Liver (tissue), 9 donors: ENCODE data around the gene LGALS12. TPM values are rescaled to one million over a fixed set of nuclear protein-coding genes. Genes with fewer than 3 reads are reported as not detected.
A peak's percentile ranks its signal among the peaks of the same experiment; 100 is the strongest.
"Not testable (repeated sequence)": the region's sequence is repeated elsewhere in the genome, so short reads cannot be mapped to it uniquely, and the experiment has no call there.

Source experiments
- DNase-seq: peaks from one replicate; pipeline ENCODE4 v3.0.0-alpha.2; 2017; ENCODE audit warnings: low spot score
- H3K27ac ChIP-seq, 2 donors: one replicate each; pipeline ENCODE4 v1.7.0; 2013; ENCODE audit warnings: inconsistent platforms in 2 of 2, low read length in 2 of 2, control low read depth in 1 of 2, low read depth in 1 of 2, mild to moderate bottlenecking in 1 of 2
- H3K27me3 ChIP-seq, 4 donors: one replicate each; pipeline versions ENCODE4 v1.6.1 to v1.7.0; 2013; ENCODE audit warnings: low read length in 3 of 4, inconsistent platforms in 1 of 4, mild to moderate bottlenecking in 1 of 4, moderate library complexity in 1 of 4; ENCODE audit not compliant: control insufficient read depth in 4 of 4, insufficient read depth in 4 of 4
- H3K36me3 ChIP-seq, 4 donors: one replicate each; pipeline versions ENCODE4 v1.6.1 to v1.7.0; 2013; ENCODE audit warnings: low read length in 3 of 4, mild to moderate bottlenecking in 3 of 4, low read depth in 1 of 4, moderate library complexity in 1 of 4; ENCODE audit not compliant: control insufficient read depth in 4 of 4, insufficient read depth in 3 of 4
- H3K4me1 ChIP-seq, 4 donors: one replicate each; pipeline versions ENCODE4 v1.6.1 to v1.7.0; 2013; ENCODE audit warnings: low read length in 3 of 4, mild to moderate bottlenecking in 3 of 4, moderate library complexity in 1 of 4; ENCODE audit not compliant: control insufficient read depth in 4 of 4, insufficient read depth in 4 of 4
- H3K4me3 ChIP-seq, 3 donors: one replicate each; pipeline versions ENCODE4 v1.6.1 to v1.7.0; 2013; ENCODE audit warnings: low read length in 3 of 3, control low read depth in 1 of 3, low read depth in 1 of 3, mild to moderate bottlenecking in 1 of 3
- H3K9ac ChIP-seq, 2 donors: one replicate each; pipeline ENCODE4 v1.7.0; 2013; ENCODE audit warnings: low read length in 2 of 2, mild to moderate bottlenecking in 2 of 2, moderate library complexity in 2 of 2, control low read depth in 1 of 2, low read depth in 1 of 2
- H3K9me3 ChIP-seq, 4 donors: one replicate each; pipeline versions ENCODE4 v1.6.1 to v1.7.0; 2013; ENCODE audit warnings: low read length in 3 of 4; ENCODE audit not compliant: control insufficient read depth in 4 of 4
- EGR1 ChIP-seq, 2 donors: IDR thresholded peaks; 2 replicates each; pipeline ENCODE4 v1.6.1; 2016 to 2018; ENCODE audit warnings: antibody characterized with exemption in 2 of 2, low read depth in 2 of 2
- FOXA1 ChIP-seq: IDR thresholded peaks from 2 replicates; pipeline ENCODE4 v1.6.1; 2016; ENCODE audit warnings: antibody characterized with exemption
- FOXA2 ChIP-seq: IDR thresholded peaks from 2 replicates; pipeline ENCODE4 v1.6.1; 2016; ENCODE audit warnings: antibody characterized with exemption
- GABPA ChIP-seq, 2 donors: IDR thresholded peaks in 1 of 2; conservative IDR thresholded peaks in 1 of 2; 2 replicates each; pipeline ENCODE4 v1.6.1; 2016; ENCODE audit warnings: antibody characterized with exemption in 2 of 2, mild to moderate bottlenecking in 1 of 2, moderate library complexity in 1 of 2
- HNF4A ChIP-seq, 2 donors: conservative IDR thresholded peaks; 2 replicates each; pipeline ENCODE4 v1.6.1; 2016; ENCODE audit warnings: antibody characterized with exemption in 2 of 2, mild to moderate bottlenecking in 2 of 2
- HNF4G ChIP-seq: IDR thresholded peaks from 2 replicates; pipeline ENCODE4 v1.6.1; 2016; ENCODE audit warnings: antibody characterized with exemption
- JUND ChIP-seq, 2 donors: IDR thresholded peaks; 2 replicates each; pipeline ENCODE4 v1.6.1; 2016; ENCODE audit warnings: antibody characterized with exemption in 2 of 2
- NR2F2 ChIP-seq: IDR thresholded peaks from 2 replicates; pipeline ENCODE4 v1.6.1; 2016; ENCODE audit warnings: antibody characterized with exemption
- RAD21 ChIP-seq, 2 donors: IDR thresholded peaks; 2 replicates each; pipeline ENCODE4 v1.6.1; 2016; ENCODE audit warnings: antibody characterized with exemption in 2 of 2, mild to moderate bottlenecking in 2 of 2
- RXRA ChIP-seq, 2 donors: IDR thresholded peaks; 2 replicates each; pipeline ENCODE4 v1.6.1; 2017 to 2018; ENCODE audit warnings: antibody characterized with exemption in 2 of 2, mild to moderate bottlenecking in 1 of 2
- SP1 ChIP-seq: IDR thresholded peaks from 2 replicates; pipeline ENCODE4 v1.6.1; 2018; ENCODE audit warnings: antibody characterized with exemption, mild to moderate bottlenecking
- TAF1 ChIP-seq: conservative IDR thresholded peaks from 2 replicates; pipeline ENCODE4 v1.6.1; 2016; ENCODE audit warnings: antibody characterized with exemption, mild to moderate bottlenecking
- YY1 ChIP-seq: IDR thresholded peaks from 2 replicates; pipeline ENCODE4 v1.6.1; 2016; ENCODE audit warnings: antibody characterized with exemption, mild to moderate bottlenecking
- WGBS: extraction: QIAGEN DNeasy Blood & Tissue Kit; methylation state at CpG from one replicate; pipeline ENCODE4 v1.1.7; 2013; 5-methylcytosine and 5-hydroxymethylcytosine counted together
- polyA plus RNA-seq, 2 donors: library from polyadenylated mRNA; stranded (reverse) in 1 of 2; unstranded in 1 of 2; fragments of 200-250 nt in 1 of 2; fragments of >200 nt in 1 of 2; fragmentation: Nextera tagmentation in 1 of 2; extraction: Ambion mirVana in 1 of 2; gene quantifications; one replicate each; pipeline versions ENCODE4 v1.2.1 to v1.2.3, GENCODE V29; 2013 to 2015
- total RNA-seq, 2 donors: library from RNA; depleted of rRNA; stranded (reverse); fragments of >200 nt; gene quantifications; one replicate each; pipeline ENCODE4 v1.2.3, GENCODE V29; 2014
- TF ChIP-seq, protein P1 (sequence below): IDR thresholded peaks from 2 replicates; pipeline ENCODE4 v1.6.1; 2016; ENCODE audit warnings: antibody characterized with exemption, mild to moderate bottlenecking
- TF ChIP-seq, protein P2 (sequence below): IDR thresholded peaks from 2 replicates; pipeline ENCODE4 v1.6.1; 2016; ENCODE audit warnings: antibody characterized with exemption
- TF ChIP-seq, protein P3 (sequence below): fragments of 150-350 bp; IDR thresholded peaks from 2 replicates; pipeline ENCODE4 v1.5.1; 2017; ENCODE audit warnings: improper control_type of control experiment, low read depth, low read length; ENCODE audit not compliant: missing input control
- TF ChIP-seq, protein P4 (sequence below): IDR thresholded peaks from 2 replicates; pipeline ENCODE4 v1.6.1; 2016; ENCODE audit warnings: antibody characterized with exemption
- TF ChIP-seq, protein P5 (sequence below): IDR thresholded peaks from 2 replicates; pipeline ENCODE4 v1.6.1; 2016; ENCODE audit warnings: antibody characterized with exemption
- donor health status: healthy.
- donor health status: healthy.
- donor health status: healthy.
- donor health status: healthy.
- donor health status: healthy.

LGALS12 gene
- total and polyA plus RNA-seq, 4 donors: 0.03 to 0.98 TPM; not detected in 2

DNA sequence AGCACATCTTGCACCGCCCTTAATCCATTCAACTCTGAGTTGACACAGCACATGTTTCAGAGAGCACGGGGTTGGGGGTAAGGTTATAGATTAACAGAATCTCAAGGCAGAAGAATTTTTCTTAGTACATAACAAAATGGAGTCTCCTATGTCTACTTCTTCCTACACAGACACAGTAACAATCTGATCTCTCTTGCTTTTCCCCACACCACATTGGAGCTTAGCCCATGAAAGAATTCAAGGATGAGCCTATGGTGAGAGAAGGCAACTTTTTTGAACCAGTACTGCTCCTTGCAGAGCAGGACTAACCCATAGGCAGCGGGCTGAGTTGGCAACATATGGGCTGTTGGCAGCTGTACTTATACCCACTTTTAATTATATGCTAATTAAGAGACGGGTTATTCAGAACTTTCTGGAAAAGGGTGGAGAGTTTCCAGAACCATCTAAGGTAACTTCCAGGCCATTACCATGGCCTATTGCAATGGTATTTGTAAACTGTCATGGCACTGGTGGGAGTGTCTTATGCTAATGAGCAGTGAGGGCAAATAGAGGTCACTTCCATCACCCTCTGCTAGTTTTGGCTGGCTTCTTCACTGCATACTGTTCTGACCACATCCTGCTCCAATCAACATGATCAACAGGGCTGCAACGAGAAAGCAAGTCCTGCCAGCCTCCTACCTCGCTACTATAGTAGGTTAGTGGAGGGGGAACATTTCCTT lies 25.3 kb downstream of the LGALS12 start:
- not testable (repeated sequence) for H3K9ac ChIP-seq, H3K27me3 ChIP-seq, DNase-seq, H3K4me1 ChIP-seq, H3K9me3 ChIP-seq, H3K4me3 ChIP-seq, H3K36me3 ChIP-seq, H3K27ac ChIP-seq
- WGBS: 46% methylated on average over 4 of the region's 6 CpGs
- TF ChIP-seq, protein P1, sequence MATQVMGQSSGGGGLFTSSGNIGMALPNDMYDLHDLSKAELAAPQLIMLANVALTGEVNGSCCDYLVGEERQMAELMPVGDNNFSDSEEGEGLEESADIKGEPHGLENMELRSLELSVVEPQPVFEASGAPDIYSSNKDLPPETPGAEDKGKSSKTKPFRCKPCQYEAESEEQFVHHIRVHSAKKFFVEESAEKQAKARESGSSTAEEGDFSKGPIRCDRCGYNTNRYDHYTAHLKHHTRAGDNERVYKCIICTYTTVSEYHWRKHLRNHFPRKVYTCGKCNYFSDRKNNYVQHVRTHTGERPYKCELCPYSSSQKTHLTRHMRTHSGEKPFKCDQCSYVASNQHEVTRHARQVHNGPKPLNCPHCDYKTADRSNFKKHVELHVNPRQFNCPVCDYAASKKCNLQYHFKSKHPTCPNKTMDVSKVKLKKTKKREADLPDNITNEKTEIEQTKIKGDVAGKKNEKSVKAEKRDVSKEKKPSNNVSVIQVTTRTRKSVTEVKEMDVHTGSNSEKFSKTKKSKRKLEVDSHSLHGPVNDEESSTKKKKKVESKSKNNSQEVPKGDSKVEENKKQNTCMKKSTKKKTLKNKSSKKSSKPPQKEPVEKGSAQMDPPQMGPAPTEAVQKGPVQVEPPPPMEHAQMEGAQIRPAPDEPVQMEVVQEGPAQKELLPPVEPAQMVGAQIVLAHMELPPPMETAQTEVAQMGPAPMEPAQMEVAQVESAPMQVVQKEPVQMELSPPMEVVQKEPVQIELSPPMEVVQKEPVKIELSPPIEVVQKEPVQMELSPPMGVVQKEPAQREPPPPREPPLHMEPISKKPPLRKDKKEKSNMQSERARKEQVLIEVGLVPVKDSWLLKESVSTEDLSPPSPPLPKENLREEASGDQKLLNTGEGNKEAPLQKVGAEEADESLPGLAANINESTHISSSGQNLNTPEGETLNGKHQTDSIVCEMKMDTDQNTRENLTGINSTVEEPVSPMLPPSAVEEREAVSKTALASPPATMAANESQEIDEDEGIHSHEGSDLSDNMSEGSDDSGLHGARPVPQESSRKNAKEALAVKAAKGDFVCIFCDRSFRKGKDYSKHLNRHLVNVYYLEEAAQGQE: peak; percentile 19
- TF ChIP-seq YY1 (peak; percentile 85), FOXA2 (peak; percentile 47), RXRA (IDR thresholded peaks at IDR 0.05) (peak; percentile 77 to 86), GABPA (IDR thresholded peaks at IDR 0.05 in 1 of 2, conservative IDR thresholded peaks at IDR 0.05 in 1 of 2) (peak in 1 of 2 donors; percentile 65), SP1 (peak; percentile 70), HNF4A (conservative IDR thresholded peaks at IDR 0.05) (peak in 1 of 2 donors; percentile 53)
- TF ChIP-seq, protein P2, sequence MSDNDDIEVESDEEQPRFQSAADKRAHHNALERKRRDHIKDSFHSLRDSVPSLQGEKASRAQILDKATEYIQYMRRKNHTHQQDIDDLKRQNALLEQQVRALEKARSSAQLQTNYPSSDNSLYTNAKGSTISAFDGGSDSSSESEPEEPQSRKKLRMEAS: peak; percentile 33

DNA sequence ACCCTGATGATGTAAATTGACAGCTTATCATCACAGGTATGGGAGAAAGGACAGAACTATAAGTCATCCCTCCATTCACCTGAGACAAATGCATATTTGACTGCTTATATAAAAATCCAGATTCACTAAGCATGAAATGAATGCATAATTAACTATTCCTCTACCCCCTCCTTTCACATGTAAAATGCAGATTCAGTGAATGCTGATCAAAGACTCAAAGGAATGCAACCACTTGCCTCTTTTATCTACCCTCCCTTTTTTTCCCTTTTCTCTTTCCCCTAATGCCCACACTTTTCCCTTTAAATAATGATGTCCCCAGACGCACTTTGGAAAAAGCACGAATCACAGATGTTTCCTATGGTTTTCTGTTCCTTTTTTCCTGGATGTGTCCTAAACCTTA lies 26.2 kb downstream of the LGALS12 start:
- DNase-seq: no peak
- Histone ChIP-seq H3K36me3 (no peaks in the 10 kb centered on the region), H3K4me3 (no peak overlapping the region), H3K9ac (no peak overlapping the region), H3K4me1 (peaks cover 0 to 8% (median 5%) of the 10 kb centered on the region in 4 donors), H3K27me3 (no peaks in the 10 kb centered on the region), H3K9me3 (no peaks in the 10 kb centered on the region), H3K27ac (no peak overlapping the region)
- no peak for TF ChIP-seq HNF4A (conservative IDR thresholded peaks at IDR 0.05)
- TF ChIP-seq, protein P2: no peak
- no peak for TF ChIP-seq HNF4G
- TF ChIP-seq FOXA1: no peak
- TF ChIP-seq, protein P3, sequence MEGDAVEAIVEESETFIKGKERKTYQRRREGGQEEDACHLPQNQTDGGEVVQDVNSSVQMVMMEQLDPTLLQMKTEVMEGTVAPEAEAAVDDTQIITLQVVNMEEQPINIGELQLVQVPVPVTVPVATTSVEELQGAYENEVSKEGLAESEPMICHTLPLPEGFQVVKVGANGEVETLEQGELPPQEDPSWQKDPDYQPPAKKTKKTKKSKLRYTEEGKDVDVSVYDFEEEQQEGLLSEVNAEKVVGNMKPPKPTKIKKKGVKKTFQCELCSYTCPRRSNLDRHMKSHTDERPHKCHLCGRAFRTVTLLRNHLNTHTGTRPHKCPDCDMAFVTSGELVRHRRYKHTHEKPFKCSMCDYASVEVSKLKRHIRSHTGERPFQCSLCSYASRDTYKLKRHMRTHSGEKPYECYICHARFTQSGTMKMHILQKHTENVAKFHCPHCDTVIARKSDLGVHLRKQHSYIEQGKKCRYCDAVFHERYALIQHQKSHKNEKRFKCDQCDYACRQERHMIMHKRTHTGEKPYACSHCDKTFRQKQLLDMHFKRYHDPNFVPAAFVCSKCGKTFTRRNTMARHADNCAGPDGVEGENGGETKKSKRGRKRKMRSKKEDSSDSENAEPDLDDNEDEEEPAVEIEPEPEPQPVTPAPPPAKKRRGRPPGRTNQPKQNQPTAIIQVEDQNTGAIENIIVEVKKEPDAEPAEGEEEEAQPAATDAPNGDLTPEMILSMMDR: no peak
- TF ChIP-seq TAF1: no peak
- TF ChIP-seq, protein P4, sequence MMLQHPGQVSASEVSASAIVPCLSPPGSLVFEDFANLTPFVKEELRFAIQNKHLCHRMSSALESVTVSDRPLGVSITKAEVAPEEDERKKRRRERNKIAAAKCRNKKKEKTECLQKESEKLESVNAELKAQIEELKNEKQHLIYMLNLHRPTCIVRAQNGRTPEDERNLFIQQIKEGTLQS: no peak
- TF ChIP-seq RXRA (IDR thresholded peaks at IDR 0.05): no peak
- TF ChIP-seq EGR1 (IDR thresholded peaks at IDR 0.05; ENCODE audit: low read depth in 2 of 2): no peak
- TF ChIP-seq SP1: no peak
- no peak for TF ChIP-seq FOXA2
- no peak for TF ChIP-seq NR2F2
- no peak for TF ChIP-seq JUND (IDR thresholded peaks at IDR 0.05)
- no peak for TF ChIP-seq YY1
- no peak for TF ChIP-seq GABPA (IDR thresholded peaks at IDR 0.05 in 1 of 2, conservative IDR thresholded peaks at IDR 0.05 in 1 of 2)
- TF ChIP-seq, protein P5, sequence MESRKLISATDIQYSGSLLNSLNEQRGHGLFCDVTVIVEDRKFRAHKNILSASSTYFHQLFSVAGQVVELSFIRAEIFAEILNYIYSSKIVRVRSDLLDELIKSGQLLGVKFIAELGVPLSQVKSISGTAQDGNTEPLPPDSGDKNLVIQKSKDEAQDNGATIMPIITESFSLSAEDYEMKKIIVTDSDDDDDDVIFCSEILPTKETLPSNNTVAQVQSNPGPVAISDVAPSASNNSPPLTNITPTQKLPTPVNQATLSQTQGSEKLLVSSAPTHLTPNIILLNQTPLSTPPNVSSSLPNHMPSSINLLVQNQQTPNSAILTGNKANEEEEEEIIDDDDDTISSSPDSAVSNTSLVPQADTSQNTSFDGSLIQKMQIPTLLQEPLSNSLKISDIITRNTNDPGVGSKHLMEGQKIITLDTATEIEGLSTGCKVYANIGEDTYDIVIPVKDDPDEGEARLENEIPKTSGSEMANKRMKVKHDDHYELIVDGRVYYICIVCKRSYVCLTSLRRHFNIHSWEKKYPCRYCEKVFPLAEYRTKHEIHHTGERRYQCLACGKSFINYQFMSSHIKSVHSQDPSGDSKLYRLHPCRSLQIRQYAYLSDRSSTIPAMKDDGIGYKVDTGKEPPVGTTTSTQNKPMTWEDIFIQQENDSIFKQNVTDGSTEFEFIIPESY: no peak
- TF ChIP-seq, protein P1: no peak
- no peak for TF ChIP-seq RAD21 (IDR thresholded peaks at IDR 0.05)
- WGBS: 89% methylated on average over 2 of the region's 2 CpGs
